B cell (primary cell): ENCODE results near the gene SERP1. TPM values are rescaled to one million over a fixed set of nuclear protein-coding genes. Genes with fewer than 3 reads are reported as not detected.

ENCODE experiments used
- ATAC-seq: fragments of 200-7000 bp; cut with Tn5 transposase; one replicate; pipeline ENCODE4 v1.10.0; 2021; ENCODE audit warnings: low read depth, mild to moderate bottlenecking, moderate number of reproducible peaks, moderate library complexity
- CTCF ChIA-PET: fragments of 350-600 bp; sonication (Branson Sonifier 250); formaldehyde crosslinking; loops from one replicate; lab custom pipeline; 2021; ENCODE audit warnings: antibody characterized with exemption, inconsistent platforms; lab: Charles Lee
- POLR2A ChIA-PET: fragments of 350-600 bp; sonication (Branson Sonifier 250); formaldehyde crosslinking; loops from one replicate; lab custom pipeline; 2021; ENCODE audit warnings: antibody characterized with exemption; lab: Charles Lee
- DNase-seq: peaks from one replicate; pipeline ENCODE4 v3.0.0; 2013
- H2AFZ ChIP-seq: 2 replicates; pipeline ENCODE4 v1.6.1; 2012; ENCODE audit warnings: mild to moderate bottlenecking, low read depth, low read length; ENCODE audit not compliant: insufficient read depth, poor library complexity, severe bottlenecking
- H3K27ac ChIP-seq, 2 donors: 1 replicate in 1 of 2; 2 replicates in 1 of 2; pipeline ENCODE4 v1.5.1; 2012 to 2013; ENCODE audit warnings: low read length in 2 of 2, mild to moderate bottlenecking in 2 of 2, moderate library complexity in 1 of 2
- H3K27me3 ChIP-seq, 4 experiments: fragments of 200-600 bp in 1 of 4; sonication (generic) in 1 of 4; replicated peaks in 1 of 4; 1 replicate in 2 of 4; 2 replicates in 2 of 4; pipeline versions ENCODE4 v1.6.1 to v1.7.0; 2013 to 2016; ENCODE audit warnings: low read length in 3 of 4, mild to moderate bottlenecking in 2 of 4, mixed read lengths in 1 of 4, moderate library complexity in 1 of 4; ENCODE audit not compliant: insufficient read depth in 4 of 4, control insufficient read depth in 3 of 4; ENCODE audit errors: control extremely low read depth in 1 of 4
- H3K36me3 ChIP-seq, 2 experiments: replicated peaks in 1 of 2; 1 replicate in 1 of 2; 2 replicates in 1 of 2; pipeline versions ENCODE4 v1.6.1 to v1.7.1; 2013; ENCODE audit warnings: low read length in 1 of 2; ENCODE audit not compliant: insufficient read depth in 2 of 2, control insufficient read depth in 1 of 2; ENCODE audit errors: control extremely low read depth in 1 of 2, extremely low read depth in 1 of 2
- H3K4me1 ChIP-seq, 2 donors: fragments of 200-600 bp in 1 of 2; sonication (generic) in 1 of 2; 1 replicate in 1 of 2; 2 replicates in 1 of 2; pipeline versions ENCODE4 v1.5.1 to v1.6.1; 2013 to 2017; ENCODE audit warnings: low read length in 2 of 2; ENCODE audit not compliant: control insufficient read depth in 2 of 2, insufficient read depth in 2 of 2
- H3K4me2 ChIP-seq: replicated peaks from 2 replicates; pipeline ENCODE3; 2012; ENCODE audit warnings: mild to moderate bottlenecking, low read depth, low read length; ENCODE audit not compliant: poor library complexity, severe bottlenecking
- H3K4me3 ChIP-seq, 5 experiments: fragments of 200-600 bp in 1 of 5; sonication (generic) in 1 of 5; 1 replicate in 3 of 5; 2 replicates in 2 of 5; pipeline versions ENCODE4 v1.5.1 to v1.7.0; 2011 to 2016; ENCODE audit warnings: low read length in 4 of 5, mild to moderate bottlenecking in 4 of 5, low read depth in 2 of 5, control low read depth in 1 of 5, moderate library complexity in 1 of 5; ENCODE audit not compliant: insufficient read depth in 1 of 5; ENCODE audit errors: control extremely low read depth in 1 of 5, extremely low read depth in 1 of 5
- H3K79me2 ChIP-seq: fragments of 200-600 bp; sonication (generic); one replicate; pipeline ENCODE4 v1.6.0; 2016; ENCODE audit warnings: low read length; ENCODE audit not compliant: control insufficient read depth, insufficient read depth
- H3K9ac ChIP-seq: fragments of 200-600 bp; sonication (generic); 2 replicates; pipeline ENCODE4 v1.6.1; 2017; ENCODE audit warnings: mild to moderate bottlenecking, low read length, moderate library complexity
- H3K9me3 ChIP-seq, 3 donors: one replicate each; pipeline versions ENCODE4 v1.6.1 to v1.7.1; 2013; ENCODE audit warnings: low read length in 2 of 3; ENCODE audit not compliant: control insufficient read depth in 2 of 3, insufficient read depth in 1 of 3; ENCODE audit errors: control extremely low read depth in 1 of 3
- H4K20me1 ChIP-seq: 2 replicates; pipeline ENCODE4 v1.6.0; 2012; ENCODE audit warnings: mild to moderate bottlenecking, low read length; ENCODE audit not compliant: insufficient read depth, control insufficient read depth, poor library complexity, severe bottlenecking
- H3K27ac Mint-ChIP-seq: one replicate; pipeline ENCODE4 v1.8.0; 2021; ENCODE audit warnings: mixed read lengths
- H3K27me3 Mint-ChIP-seq: one replicate; pipeline ENCODE4 v1.8.0; 2021; ENCODE audit warnings: mixed read lengths
- H3K4me1 Mint-ChIP-seq: one replicate; pipeline ENCODE4 v1.8.0; 2021; ENCODE audit warnings: mixed read lengths
- H3K4me3 Mint-ChIP-seq: one replicate; pipeline ENCODE4 v1.8.0; 2021; ENCODE audit warnings: mixed read lengths
- H3K9me3 Mint-ChIP-seq: one replicate; pipeline ENCODE4 v1.8.0; 2022; ENCODE audit warnings: mixed read lengths; ENCODE audit not compliant: insufficient read depth
- CTCF ChIP-seq: fragments of 200-600 bp; IDR thresholded peaks from one replicate; pipeline ENCODE4 v1.8.0; 2022; ENCODE audit warnings: antibody characterized with exemption, mild to moderate bottlenecking
- EZH2 ChIP-seq: IDR thresholded peaks from 2 replicates; pipeline ENCODE4 v1.6.1; 2012; ENCODE audit warnings: borderline replicate concordance, low read depth, mild to moderate bottlenecking, moderate library complexity, low read length; ENCODE audit not compliant: insufficient read depth, poor library complexity, severe bottlenecking
- WGBS: methylation state at CpG from one replicate; pipeline ENCODE4 v1.1.5; 2013; ENCODE audit warnings: missing lambda C conversion rate; ENCODE audit not compliant: insufficient coverage; 5-methylcytosine and 5-hydroxymethylcytosine counted together
- intact Hi-C: fragments of 100-400 bp; cut with micrococcal nuclease; formaldehyde crosslinking; loops from one replicate; pipeline ENCODE4 v1.10.0; 2022
- polyA plus RNA-seq: library from polyadenylated mRNA; depleted of rRNA; stranded (reverse); fragments of >200 nt; gene quantifications from 2 replicates; pipeline ENCODE4 v1.2.3, GENCODE V29; 2012
- total RNA-seq, 2 donors: library from RNA; stranded (reverse); fragments of 120-200 nt in 1 of 2; gene quantifications; 1 replicate in 1 of 2; 2 replicates in 1 of 2; pipeline versions ENCODE4 v1.2.3 to v1.2.4, GENCODE V29; 2013 to 2022

Gene SERP1
- total and polyA plus RNA-seq, 2 donors (not counting 1 experiment from before 2014, with no cell fraction given), result 84.6 to 114 TPM

DNA sequence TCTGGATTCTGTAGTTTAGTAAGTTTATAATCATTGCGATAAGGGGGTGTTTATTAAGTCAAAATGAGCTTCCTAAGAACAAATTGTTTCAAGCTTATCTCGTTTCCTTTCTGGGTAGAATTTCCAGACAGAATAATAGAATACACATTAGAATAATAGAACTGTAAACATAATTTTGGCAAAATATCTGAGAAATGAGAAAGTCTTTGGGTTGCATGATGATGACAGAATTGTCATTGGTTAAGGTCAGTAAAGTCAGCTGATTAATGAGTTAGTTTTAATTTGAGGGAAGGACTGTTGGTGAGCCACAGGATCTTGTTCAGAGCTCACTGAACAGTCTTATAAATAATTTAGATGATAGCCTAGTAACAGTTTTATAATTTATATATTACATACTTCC, 10.5 kb upstream of the SERP1 start:
- ATAC-seq (no peak), DNase-seq (no peak)
- ChIA-PET POLR2A (no interaction called here), CTCF (no interaction called here)
- Mint-ChIP-seq H3K27ac (no peak overlapping the region), H3K4me3 (no peak overlapping the region), H3K4me1 (no peaks in the 10 kb centered on the region), H3K9me3 (no peaks in the 10 kb centered on the region), H3K27me3 (no peaks in the 10 kb centered on the region)
- H4K20me1 ChIP-seq, result peaks cover 25% of the 10 kb centered on the region
- peaks cover 1 to 45% of the 10 kb centered on the region in 2 experiments for H3K36me3 ChIP-seq
- no peak overlapping the region for H3K9ac ChIP-seq
- no peak overlapping the region for H3K27ac ChIP-seq
- H3K4me1 ChIP-seq, result no peaks in the 10 kb centered on the region
- TF ChIP-seq EZH2 (no peak), CTCF (no peak)
- H3K79me2 ChIP-seq, result peaks cover 46% of the 10 kb centered on the region
- H3K27me3 ChIP-seq, result no peaks in the 10 kb centered on the region
- intact Hi-C loops, result no loop called here
- no peaks in the 10 kb centered on the region for H3K9me3 ChIP-seq
- H3K4me2 ChIP-seq, result no peak overlapping the region
- H3K4me3 ChIP-seq, result no peak overlapping the region
- no CpG with 5 or more reads among the region's 2 CpGs for WGBS
- H2AFZ ChIP-seq, result no peak overlapping the region

DNA sequence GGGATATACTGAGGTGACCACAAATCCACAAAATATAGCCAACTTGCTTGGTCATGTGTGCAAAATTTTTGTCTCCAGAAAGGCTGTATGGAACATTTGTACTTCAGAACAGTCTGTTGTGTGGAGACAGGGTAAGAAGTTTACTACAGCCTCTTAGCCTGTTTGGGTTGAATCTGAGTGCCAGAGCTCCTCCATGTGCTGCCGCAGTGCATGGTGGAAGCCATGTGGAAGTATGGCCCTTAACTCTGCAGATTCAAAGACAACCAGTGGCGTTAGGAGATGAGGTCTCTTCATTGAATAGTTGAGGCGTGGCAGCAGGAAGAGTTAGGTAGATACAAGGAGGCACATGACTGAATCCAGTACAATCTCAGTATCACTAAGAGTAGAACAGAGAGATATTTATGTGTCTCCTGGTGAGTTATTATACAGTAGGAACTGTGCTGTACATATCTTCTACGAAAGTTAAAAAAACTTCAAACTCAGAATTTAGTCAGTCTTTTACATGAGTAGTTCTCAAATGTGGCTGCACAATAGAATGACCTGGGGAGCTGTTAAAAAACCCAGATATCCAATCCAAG, 9.7 kb upstream of the SERP1 start:
- H3K36me3 ChIP-seq, result peaks cover 1 to 45% of the 10 kb centered on the region in 2 experiments
- peaks cover 31% of the 10 kb centered on the region for H4K20me1 ChIP-seq
- WGBS, result 100% methylated on average over 2 of the region's 4 CpGs
- ChIA-PET CTCF (no interaction called here), POLR2A (no interaction called here)
- intact Hi-C loops, result no loop called here
- H3K27ac ChIP-seq, result no peak overlapping the region
- H3K4me3 ChIP-seq, result no peak overlapping the region
- Mint-ChIP-seq H3K27me3 (no peaks in the 10 kb centered on the region), H3K4me3 (no peak overlapping the region), H3K27ac (no peak overlapping the region), H3K4me1 (peaks cover 1% of the 10 kb centered on the region), H3K9me3 (no peaks in the 10 kb centered on the region)
- no peak for DNase-seq
- no peak overlapping the region for H3K4me2 ChIP-seq
- peaks cover 53% of the 10 kb centered on the region for H3K79me2 ChIP-seq
- TF ChIP-seq EZH2 (no peak), CTCF (no peak)
- H3K4me1 ChIP-seq, result no peaks in the 10 kb centered on the region
- ATAC-seq, result no peak
- no peaks in the 10 kb centered on the region for H3K27me3 ChIP-seq
- no peaks in the 10 kb centered on the region for H3K9me3 ChIP-seq
- H2AFZ ChIP-seq, result no peak overlapping the region
- no peak overlapping the region for H3K9ac ChIP-seq
